SU-DHL-6 (cell line): ENCODE measurements around the gene HM13.

Experiments used
- CTCF ChIP-seq: fragments of 200-600 bp; sonication (generic); IDR thresholded peaks from one replicate; pipeline ENCODE4 v1.5.1; 2017; ENCODE audit warnings: antibody characterized with exemption, mild to moderate bottlenecking, low read length, moderate library complexity; ENCODE audit not compliant: insufficient read depth, poor library complexity, severe bottlenecking
- EZH2phosphoT487 ChIP-seq: fragments of 200-600 bp; sonication (generic), shearing (Covaris generic); conservative IDR thresholded peaks from 2 replicates; pipeline ENCODE4 v1.6.1; 2018; ENCODE audit warnings: mild to moderate bottlenecking, antibody characterized with exemption, low read length, moderate library complexity, mixed read lengths

GRCh38 chr20:31595380-31595653, 81.1 kb downstream of the HM13 start:
- TF ChIP-seq EZH2phosphoT487 = no peak
- TF ChIP-seq CTCF = no peak
